SK-N-SH treated with all-trans-retinoic acid at 6 μM for 48 hours (cell line): ENCODE data around the gene PTPRCAP.

Experiments
- ESRRG ChIP-seq: fragments of 250-450 bp; sonication (Bioruptor Pico); IDR thresholded peaks from 2 replicates; pipeline ENCODE4 v1.6.1; 2021; ENCODE audit warnings: mild to moderate bottlenecking
- TF ChIP-seq, protein P1 (sequence below): fragments of 250-450 bp; sonication (Bioruptor Pico); IDR thresholded peaks from 2 replicates; pipeline ENCODE4 v1.5.1; 2020; ENCODE audit warnings: low read depth, mild to moderate bottlenecking, moderate library complexity

DNA sequence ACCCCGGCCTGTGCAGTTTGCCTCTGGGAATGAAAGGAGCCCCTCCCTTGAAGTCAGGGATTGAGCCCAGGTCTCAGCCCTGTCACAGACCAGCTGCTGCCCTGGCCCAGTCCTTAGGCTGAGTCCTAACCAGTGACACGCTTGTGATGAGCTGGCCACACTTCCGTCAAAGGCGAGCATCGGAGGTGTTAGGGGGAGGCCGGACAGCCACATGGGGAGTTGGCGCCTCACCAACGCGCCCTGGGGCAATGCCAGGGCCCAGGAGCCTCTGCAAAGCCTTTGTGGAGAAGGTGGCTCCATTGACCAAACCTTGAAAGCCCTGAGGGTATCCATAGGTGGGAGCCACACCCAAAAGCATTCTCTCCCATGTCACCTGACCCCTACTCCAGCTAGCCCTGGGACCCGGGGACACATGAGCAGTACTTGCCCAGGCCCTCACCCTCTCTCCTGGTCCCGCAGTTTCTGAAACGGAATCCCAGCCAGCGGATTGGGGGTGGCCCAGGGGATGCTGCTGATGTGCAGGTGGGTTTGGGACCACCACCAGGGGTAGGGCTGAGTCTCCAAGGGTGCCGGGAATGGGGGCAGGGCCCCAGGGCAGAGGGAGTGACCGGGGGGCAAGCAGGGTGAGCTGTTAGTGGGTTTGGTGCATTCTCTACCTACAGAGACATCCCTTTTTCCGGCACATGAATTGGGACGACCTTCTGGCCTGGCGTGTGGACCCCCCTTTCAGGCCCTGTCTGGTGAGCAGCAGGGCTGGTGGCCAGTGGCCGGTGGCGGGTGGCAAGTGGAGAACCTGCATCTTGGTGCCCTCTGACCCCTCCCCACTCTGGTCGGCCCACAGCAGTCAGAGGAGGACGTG is 3.7 kb downstream of the PTPRCAP start:
- TF ChIP-seq, protein P1, sequence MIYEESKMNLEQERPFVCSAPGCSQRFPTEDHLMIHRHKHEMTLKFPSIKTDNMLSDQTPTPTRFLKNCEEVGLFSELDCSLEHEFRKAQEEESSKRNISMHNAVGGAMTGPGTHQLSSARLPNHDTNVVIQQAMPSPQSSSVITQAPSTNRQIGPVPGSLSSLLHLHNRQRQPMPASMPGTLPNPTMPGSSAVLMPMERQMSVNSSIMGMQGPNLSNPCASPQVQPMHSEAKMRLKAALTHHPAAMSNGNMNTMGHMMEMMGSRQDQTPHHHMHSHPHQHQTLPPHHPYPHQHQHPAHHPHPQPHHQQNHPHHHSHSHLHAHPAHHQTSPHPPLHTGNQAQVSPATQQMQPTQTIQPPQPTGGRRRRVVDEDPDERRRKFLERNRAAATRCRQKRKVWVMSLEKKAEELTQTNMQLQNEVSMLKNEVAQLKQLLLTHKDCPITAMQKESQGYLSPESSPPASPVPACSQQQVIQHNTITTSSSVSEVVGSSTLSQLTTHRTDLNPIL = no peak
- no peak for TF ChIP-seq ESRRG (CRISPR knock-in tag)
